ENCODE results near the gene AKAP8. TPM values are rescaled to one million over a fixed set of nuclear protein-coding genes. Genes with fewer than 3 reads are reported as not detected.

Gene AKAP8
- total and polyA plus RNA-seq, 9 of the 15 experiments (the other 6 are each of a cell fraction or from before 2014, with no cell fraction given): 3.4 to 56.5 (median 15.0) TPM

GRCh38 chr19:15332311-15332996 is 47.1 kb downstream of the AKAP8 start, which contains the start of gene BRD4 (continued):
- TF ChIP-seq CEBPZ (IDR thresholded peaks at IDR 0.05; ENCODE audit: borderline replicate concordance, low read depth, low read length) (no peak), SNAPC5 (CRISPR knock-in tag; IDR thresholded peaks at IDR 0.05) (no peak), CREM (IDR thresholded peaks at IDR 0.05; ENCODE audit: low read depth) (peak; percentile 12; the same call in 1 of the 2 replicates), ZNF639 (CRISPR knock-in tag; conservative IDR thresholded peaks at IDR 0.05 in 1 of 2, IDR thresholded peaks at IDR 0.05 in 1 of 2) (0 out of 4 replicates have a peak, but pooled peaks of 1 of the 2 experiments have one; percentile 58), CEBPG (CRISPR knock-in tag; IDR thresholded peaks at IDR 0.05) (no peak), CEBPG (tag; conservative IDR thresholded peaks at IDR 0.05 in 1 of 2, IDR thresholded peaks at IDR 0.05 in 1 of 2) (peak in 1 of 2 experiments; percentile 59; a peak in 2 of 4 replicates), KAT8 (IDR thresholded peaks at IDR 0.05; ENCODE audit: low read depth) (no peak), HIVEP1 (CRISPR knock-in tag; IDR thresholded peaks at IDR 0.05) (no peak), BRD4 (IDR thresholded peaks at IDR 0.05) (no peak), ZNF644 (tag; IDR thresholded peaks at IDR 0.05; ENCODE audit: low read depth) (peak; percentile 80; the same call in 1 of the 2 replicates), ZNF282 (CRISPR knock-in tag; IDR thresholded peaks at IDR 0.05) (no peak), MIER1 (IDR thresholded peaks at IDR 0.05; ENCODE audit: low read depth) (peak; percentile 65; the same call in 1 of the 2 replicates), TAF1 (IDR thresholded peaks at IDR 0.05; ENCODE audit: control insufficient read depth, extremely low read depth, insufficient read depth, low read length, severe bottlenecking) (peak; percentile 12), EP400 (IDR thresholded peaks at IDR 0.05) (peak; percentile 13; the same call in 1 of the 2 replicates), ARID1B (IDR thresholded peaks at IDR 0.05) (no peak; the same call in 1 of the 2 replicates), KDM4B (IDR thresholded peaks at IDR 0.05; ENCODE audit: borderline replicate concordance in 2 of 2, low read depth in 1 of 2) (no peak), ATF4 (CRISPR knock-in tag; IDR thresholded peaks at IDR 0.05) (no peak), TRIM24 (IDR thresholded peaks at IDR 0.05) (no peak), POLR2H (tag; IDR thresholded peaks at IDR 0.05; ENCODE audit: low read depth) (peak; percentile 53), MTA1 (IDR thresholded peaks at IDR 0.05; ENCODE audit: borderline replicate concordance) (no peak)
